ENCODE measurements around the gene KNOP1. TPM values are rescaled to one million over a fixed set of nuclear protein-coding genes. Genes with fewer than 3 reads are reported as not detected.

KNOP1 gene
- total RNA-seq, 2 donors from 2014 or later = 14.2 to 28.0 TPM

- Histone ChIP-seq H3K4me1 (no peaks in the 10 kb centered on the region), H3K9me3 (no peaks in the 10 kb centered on the region), H3K27ac (no peak overlapping the region), H3K9ac (ENCODE audit: low read depth in 2 of 2, low read length in 2 of 2) (no peak overlapping the region), H3K4me3 (no peak overlapping the region), H3K36me3 (peaks cover 6% of the 10 kb centered on the region), H3K27me3 (no peaks in the 10 kb centered on the region)
- intact Hi-C loops (cut with DNase I) = no loop called here
- DNase-seq = no peak
- no peak for TF ChIP-seq CTCF (IDR thresholded peaks at IDR 0.05)
Measured at GRCh38 chr16:19654147-19654546, 63.9 kb downstream of the KNOP1 start.

Other genes starting within 250 kb of the KNOP1 start
- gene GDE1, start 196.1 kb downstream of the KNOP1 start, total RNA-seq = 100 to 1,000 TPM in 1 of 2 donors, 10 to 100 TPM in 1; 81.6 to 128 TPM
- 10 to 100 TPM in 1 of 2 donors, 1 to 10 TPM in 1; 8.2 to 11.1 TPM for gene CCP110, start 194.3 kb downstream of the KNOP1 start, total RNA-seq
- 10 to 100 TPM; 38.0 to 43.7 TPM for gene VPS35L, start 162.5 kb downstream of the KNOP1 start, total RNA-seq
- 10 to 100 TPM; 13.1 to 13.2 TPM for gene IQCK, start within 50 bp of the KNOP1 start, total RNA-seq
- 1 to 10 TPM; 3.1 to 8.5 TPM for gene GPRC5B, start 166.6 kb upstream of the KNOP1 start, total RNA-seq

All from colonic mucosa (tissue), 4 donors.